Gastroesophageal sphincter (tissue), 4 donors: ENCODE measurements around the gene ACSS1. TPM values are rescaled to one million over a fixed set of nuclear protein-coding genes. Genes with fewer than 3 reads are reported as not detected.

Experiments
- ATAC-seq: fragments of 150-250 bp; one replicate; pipeline ENCODE4 v1.9.1; 2016; ENCODE audit warnings: mild to moderate bottlenecking, moderate library complexity
- H3K27ac ChIP-seq, 4 donors: fragments of 200-600 bp; sonication (generic) in 3 of 4; 1 replicate in 3 of 4; 2 replicates in 1 of 4; pipeline ENCODE4 v1.5.1; 2016 to 2019
- H3K27me3 ChIP-seq: fragments of 200-600 bp; sonication (generic); one replicate; pipeline ENCODE4 v1.5.1; 2019
- H3K36me3 ChIP-seq, 2 donors: fragments of 200-600 bp; sonication (generic); one replicate each; pipeline ENCODE4 v1.5.1; 2019; ENCODE audit warnings: control low read depth in 1 of 2
- H3K4me1 ChIP-seq, 3 donors: fragments of 200-600 bp; sonication (generic); 1 replicate in 2 of 3; 2 replicates in 1 of 3; pipeline ENCODE4 v1.5.1; 2016 to 2019; ENCODE audit warnings: control low read depth in 2 of 3
- H3K4me3 ChIP-seq, 2 donors: fragments of 200-600 bp; sonication (generic); one replicate each; pipeline ENCODE4 v1.5.1; 2019; ENCODE audit warnings: mild to moderate bottlenecking in 1 of 2, moderate library complexity in 1 of 2
- H3K9me3 ChIP-seq, 3 donors: fragments of 200-600 bp; sonication (generic); one replicate each; pipeline ENCODE4 v1.5.1; 2017 to 2019; ENCODE audit warnings: control low read depth in 2 of 3
- CTCF ChIP-seq, 4 experiments: fragments of 200-600 bp in 2 of 4; fragments of 450-650 bp in 2 of 4; sonication (generic) in 1 of 4; IDR thresholded peaks; one replicate each; pipeline ENCODE4 v1.5.1; 2017 to 2019; ENCODE audit warnings: antibody characterized with exemption in 4 of 4, mild to moderate bottlenecking in 2 of 4, moderate library complexity in 2 of 4
- EP300 ChIP-seq: sonication (generic); formaldehyde crosslinking; IDR thresholded peaks from one replicate; pipeline ENCODE4 v1.6.1; 2017; ENCODE audit warnings: antibody characterized with exemption, mild to moderate bottlenecking
- POLR2A ChIP-seq, 2 donors: fragments of 450-650 bp; IDR thresholded peaks; one replicate each; pipeline ENCODE4 v1.6.1; 2017; ENCODE audit warnings: antibody characterized with exemption in 2 of 2, mild to moderate bottlenecking in 2 of 2, moderate library complexity in 1 of 2
- POLR2AphosphoS5 ChIP-seq: sonication (generic); formaldehyde crosslinking; IDR thresholded peaks from one replicate; pipeline ENCODE4 v1.6.1; 2017; ENCODE audit warnings: antibody characterized with exemption
- whole genome bisulfite sequencing, 2 donors: methylation state at CpG; one replicate each; pipeline ENCODE4 v1.1.5; 2018; ENCODE audit warnings: low coverage in 1 of 2; 5-methylcytosine and 5-hydroxymethylcytosine counted together
- total RNA-seq, 4 donors: library from RNA; depleted of rRNA; stranded (reverse); fragments of >200 nt; gene quantifications; one replicate each; pipeline ENCODE4 v1.1.0, GENCODE V29; 2016

ACSS1 gene
- total RNA-seq, 4 donors from 2014 or later, result 44.7 to 105 (median 61.6) TPM

- H3K4me3 ChIP-seq, result no peak overlapping the region
- H3K27me3 ChIP-seq, result no peaks in the 10 kb centered on the region
- H3K4me1 ChIP-seq, result peaks cover 0 to 62% (median 11%) of the 10 kb centered on the region in 3 donors
- no peak for ATAC-seq
- 100% methylated on average over 1 of the region's 3 CpGs; no CpG with 5 or more reads in 1 of the 2 donors for WGBS, 2 donors
- no peaks in the 10 kb centered on the region for H3K36me3 ChIP-seq
- no peak for TF ChIP-seq POLR2A (IDR thresholded peaks at IDR 0.05)
- no peak for TF ChIP-seq CTCF (IDR thresholded peaks at IDR 0.05)
- TF ChIP-seq POLR2AphosphoS5, result no peak
- TF ChIP-seq EP300, result no peak
- H3K27ac ChIP-seq, result no peak overlapping the region
- H3K9me3 ChIP-seq, result no peaks in the 10 kb centered on the region
Measured at GRCh38 chr20:24989162-24989561, 68.8 kb downstream of the ACSS1 start.

GRCh38 chr20:24987873-24988835, 69.8 kb downstream of the ACSS1 start:
- Histone ChIP-seq H3K9me3 (no peaks in the 10 kb centered on the region), H3K27me3 (no peaks in the 10 kb centered on the region), H3K27ac (no peak overlapping the region), H3K4me3 (no peak overlapping the region), H3K36me3 (peaks cover 0 to 7% of the 10 kb centered on the region in 2 donors), H3K4me1 (peaks cover 0 to 52% (median 7%) of the 10 kb centered on the region in 3 donors)
- 75 to 81% methylated on average over 5 to 7 of the region's 7 CpGs for WGBS, 2 donors
- ATAC-seq, result no peak
- TF ChIP-seq POLR2AphosphoS5 (no peak), CTCF (IDR thresholded peaks at IDR 0.05) (no peak), EP300 (no peak), POLR2A (IDR thresholded peaks at IDR 0.05) (no peak)

GRCh38 chr20:24987244-24987643, 70.7 kb downstream of the ACSS1 start:
- H3K4me1 ChIP-seq, result peaks cover 0 to 49% (median 6%) of the 10 kb centered on the region in 3 donors
- H3K9me3 ChIP-seq, result no peaks in the 10 kb centered on the region
- WGBS, 2 donors, result 72 to 82% methylated on average over 2 of the region's 2 CpGs
- ATAC-seq, result no peak
- TF ChIP-seq POLR2AphosphoS5 (no peak), POLR2A (IDR thresholded peaks at IDR 0.05) (no peak), EP300 (no peak), CTCF (IDR thresholded peaks at IDR 0.05) (no peak)
- H3K27ac ChIP-seq, result no peak overlapping the region
- H3K4me3 ChIP-seq, result no peak overlapping the region
- H3K36me3 ChIP-seq, result peaks cover 0 to 16% of the 10 kb centered on the region in 2 donors
- no peaks in the 10 kb centered on the region for H3K27me3 ChIP-seq

GRCh38 chr20:24986436-24987015, 71.4 kb downstream of the ACSS1 start:
- H3K4me3 ChIP-seq, result no peak overlapping the region
- peaks cover 0 to 23% of the 10 kb centered on the region in 2 donors for H3K36me3 ChIP-seq
- H3K4me1 ChIP-seq, result peaks cover 0 to 45% (median 4%) of the 10 kb centered on the region in 3 donors
- ATAC-seq, result no peak
- H3K9me3 ChIP-seq, result no peaks in the 10 kb centered on the region
- H3K27me3 ChIP-seq, result no peaks in the 10 kb centered on the region
- TF ChIP-seq POLR2A (IDR thresholded peaks at IDR 0.05), result no peak
- no peak for TF ChIP-seq CTCF (IDR thresholded peaks at IDR 0.05)
- no peak for TF ChIP-seq POLR2AphosphoS5
- TF ChIP-seq EP300, result no peak
- H3K27ac ChIP-seq, result no peak overlapping the region
- WGBS, 2 donors, result 86 to 100% methylated on average over 5 to 7 of the region's 7 CpGs
